Peyer's patch (tissue), 4 donors: ENCODE data around the gene AGPS. TPM values are rescaled to one million over a fixed set of nuclear protein-coding genes. Genes with fewer than 3 reads are reported as not detected.

Experiments
- DNase-seq, 3 donors: peaks; one replicate each; pipeline ENCODE4 v3.0.0-alpha.2; 2017 to 2019
- H3K27ac ChIP-seq, 4 donors: fragments of 200-600 bp; sonication (generic); one replicate each; pipeline ENCODE4 v1.5.1; 2016 to 2019
- H3K27me3 ChIP-seq, 2 donors: fragments of 200-600 bp; sonication (generic); one replicate each; pipeline ENCODE4 v1.5.1; 2019
- H3K36me3 ChIP-seq, 3 donors: fragments of 200-600 bp; sonication (generic); one replicate each; pipeline ENCODE4 v1.5.1; 2016 to 2019
- H3K4me1 ChIP-seq, 4 donors: fragments of 200-600 bp; sonication (generic); one replicate each; pipeline ENCODE4 v1.5.1; 2016 to 2019
- H3K4me3 ChIP-seq, 4 donors: fragments of 200-600 bp; sonication (generic); 1 replicate in 3 of 4; 2 replicates in 1 of 4; pipeline ENCODE4 v1.5.1; 2016 to 2019; ENCODE audit warnings: mild to moderate bottlenecking in 1 of 4
- H3K9me3 ChIP-seq, 4 donors: fragments of 200-600 bp; sonication (generic); one replicate each; pipeline ENCODE4 v1.5.1; 2016 to 2019; ENCODE audit warnings: mild to moderate bottlenecking in 1 of 4
- POLR2A ChIP-seq, 2 donors: fragments of 450-650 bp; IDR thresholded peaks; one replicate each; pipeline ENCODE4 v1.5.1; 2017; ENCODE audit warnings: antibody characterized with exemption in 2 of 2, mild to moderate bottlenecking in 2 of 2, moderate library complexity in 2 of 2
- total RNA-seq, 4 donors: library from RNA; depleted of rRNA; stranded (reverse); fragments of >200 nt; gene quantifications; one replicate each; pipeline ENCODE4 v1.1.0, GENCODE V29; 2016
- TF ChIP-seq, protein P1 (sequence below), 6 experiments: fragments of 450-650 bp in 4 of 6; fragments of 200-600 bp in 2 of 6; sonication (generic) in 1 of 6; IDR thresholded peaks; one replicate each; pipeline ENCODE4 v1.5.1; 2017 to 2019; ENCODE audit warnings: antibody characterized with exemption in 6 of 6, mild to moderate bottlenecking in 3 of 6, moderate library complexity in 1 of 6

Gene AGPS
- total RNA-seq, 4 donors from 2014 or later, result 18.2 to 26.3 (median 21.0) TPM

DNA sequence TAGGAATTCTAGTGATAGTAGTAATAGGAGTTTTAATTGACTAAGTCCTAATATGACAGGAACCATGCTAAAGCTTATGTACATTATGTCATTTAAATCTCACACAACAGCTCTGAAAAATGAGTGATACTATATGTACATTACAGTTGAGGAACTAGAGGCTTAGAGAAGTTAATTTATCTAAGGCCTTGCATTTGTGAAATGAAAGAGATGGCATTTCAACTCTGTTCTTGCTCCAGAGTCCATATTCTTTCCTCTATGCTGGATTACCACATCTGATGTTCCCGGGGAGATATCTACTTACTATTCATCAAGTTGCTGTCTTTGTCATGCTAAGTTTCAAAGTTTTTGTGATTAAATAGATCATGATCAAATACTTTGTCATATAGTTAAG is 5.7 kb downstream of the AGPS start:
- Histone ChIP-seq H3K4me1 (peaks cover 0 to 36% (median 0%) of the 10 kb centered on the region in 4 donors), H3K27me3 (no peaks in the 10 kb centered on the region), H3K27ac (peak overlapping the region in 2 of 4 donors; percentile 38 to 48), H3K9me3 (no peaks in the 10 kb centered on the region), H3K4me3 (no peak overlapping the region), H3K36me3 (no peaks in the 10 kb centered on the region)
- DNase-seq, result no peak
- no peak for TF ChIP-seq POLR2A (IDR thresholded peaks at IDR 0.05)
- TF ChIP-seq, protein P1, sequence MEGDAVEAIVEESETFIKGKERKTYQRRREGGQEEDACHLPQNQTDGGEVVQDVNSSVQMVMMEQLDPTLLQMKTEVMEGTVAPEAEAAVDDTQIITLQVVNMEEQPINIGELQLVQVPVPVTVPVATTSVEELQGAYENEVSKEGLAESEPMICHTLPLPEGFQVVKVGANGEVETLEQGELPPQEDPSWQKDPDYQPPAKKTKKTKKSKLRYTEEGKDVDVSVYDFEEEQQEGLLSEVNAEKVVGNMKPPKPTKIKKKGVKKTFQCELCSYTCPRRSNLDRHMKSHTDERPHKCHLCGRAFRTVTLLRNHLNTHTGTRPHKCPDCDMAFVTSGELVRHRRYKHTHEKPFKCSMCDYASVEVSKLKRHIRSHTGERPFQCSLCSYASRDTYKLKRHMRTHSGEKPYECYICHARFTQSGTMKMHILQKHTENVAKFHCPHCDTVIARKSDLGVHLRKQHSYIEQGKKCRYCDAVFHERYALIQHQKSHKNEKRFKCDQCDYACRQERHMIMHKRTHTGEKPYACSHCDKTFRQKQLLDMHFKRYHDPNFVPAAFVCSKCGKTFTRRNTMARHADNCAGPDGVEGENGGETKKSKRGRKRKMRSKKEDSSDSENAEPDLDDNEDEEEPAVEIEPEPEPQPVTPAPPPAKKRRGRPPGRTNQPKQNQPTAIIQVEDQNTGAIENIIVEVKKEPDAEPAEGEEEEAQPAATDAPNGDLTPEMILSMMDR (IDR thresholded peaks at IDR 0.05), result no peak

DNA sequence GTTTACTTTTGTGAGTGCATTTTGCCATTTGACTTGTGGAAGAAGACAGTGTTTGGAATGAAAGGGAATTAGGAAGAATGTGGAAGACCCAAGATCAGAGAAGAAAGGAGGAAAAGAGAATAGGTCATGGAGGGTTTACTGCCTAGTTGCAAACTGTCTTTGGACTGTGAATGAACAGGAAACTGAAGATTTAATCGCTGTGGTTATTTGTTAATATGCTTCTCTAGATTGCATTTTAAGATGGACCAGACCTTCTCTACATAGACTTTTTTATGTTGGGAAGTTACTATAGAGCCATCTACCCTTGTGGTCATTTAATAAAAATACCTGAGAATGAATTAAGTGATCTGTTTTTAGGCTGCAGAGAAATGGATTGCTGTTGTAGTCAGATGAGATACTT is 6.2 kb downstream of the AGPS start:
- no peak for DNase-seq
- peaks cover 0 to 35% (median 0%) of the 10 kb centered on the region in 4 donors for H3K4me1 ChIP-seq
- H3K36me3 ChIP-seq, result no peaks in the 10 kb centered on the region
- H3K27ac ChIP-seq, result no peak overlapping the region
- no peaks in the 10 kb centered on the region for H3K27me3 ChIP-seq
- TF ChIP-seq, protein P1 (IDR thresholded peaks at IDR 0.05), result no peak
- no peak for TF ChIP-seq POLR2A (IDR thresholded peaks at IDR 0.05)
- H3K4me3 ChIP-seq, result no peak overlapping the region
- no peaks in the 10 kb centered on the region for H3K9me3 ChIP-seq

DNA sequence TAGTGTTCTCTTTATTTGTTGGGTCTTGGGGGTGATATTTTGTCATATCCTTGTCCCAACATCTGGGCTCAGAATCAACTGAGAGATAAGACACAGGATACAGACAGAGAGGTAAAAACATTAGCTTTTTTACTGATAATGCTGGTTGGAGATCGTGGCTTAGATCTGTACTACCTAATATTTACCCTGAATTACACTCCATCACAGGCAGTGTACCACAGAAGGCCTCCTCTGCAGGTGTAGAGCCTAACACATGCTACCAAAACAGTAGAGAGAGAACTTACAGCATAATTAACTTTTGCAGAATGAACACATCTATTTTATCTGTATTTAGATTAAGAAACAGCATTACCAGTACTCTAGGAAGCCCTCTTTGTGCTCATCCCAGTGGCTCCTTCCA is 6.8 kb downstream of the AGPS start:
- H3K4me3 ChIP-seq, result no peak overlapping the region
- H3K36me3 ChIP-seq, result no peaks in the 10 kb centered on the region
- no peak for DNase-seq
- H3K9me3 ChIP-seq, result no peaks in the 10 kb centered on the region
- no peaks in the 10 kb centered on the region for H3K27me3 ChIP-seq
- H3K27ac ChIP-seq, result no peak overlapping the region
- no peak for TF ChIP-seq POLR2A (IDR thresholded peaks at IDR 0.05)
- TF ChIP-seq, protein P1 (IDR thresholded peaks at IDR 0.05), result no peak
- H3K4me1 ChIP-seq, result peaks cover 0 to 35% (median 0%) of the 10 kb centered on the region in 4 donors

DNA sequence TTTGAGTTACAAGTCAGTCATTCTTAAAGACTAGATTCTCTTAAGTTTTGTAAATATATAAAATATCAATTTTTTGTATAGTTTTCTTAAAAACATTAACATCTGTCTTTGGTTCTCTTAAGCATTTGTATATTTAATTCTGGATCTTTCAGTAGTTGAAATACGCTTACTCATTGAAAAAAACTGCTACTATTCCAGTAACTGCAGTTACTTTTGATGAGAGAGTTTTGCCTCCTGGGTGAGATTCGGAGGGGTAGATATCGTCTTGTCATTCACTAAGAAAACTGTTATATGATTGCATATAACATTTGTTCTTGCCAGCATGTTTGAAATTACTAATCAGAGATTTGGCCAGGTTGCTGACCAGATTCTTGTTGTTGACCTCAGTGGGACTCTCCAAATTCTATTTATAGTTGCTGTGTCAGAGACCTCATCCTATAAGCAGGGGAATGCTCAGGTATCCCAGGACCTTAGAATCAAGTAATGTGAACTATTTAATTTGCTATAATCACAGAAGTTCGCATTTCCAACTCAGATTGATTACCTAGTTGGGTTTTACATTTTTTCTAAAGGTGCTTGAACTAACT is 7.9 kb downstream of the AGPS start:
- Histone ChIP-seq H3K4me1 (peaks cover 0 to 25% (median 0%) of the 10 kb centered on the region in 4 donors), H3K36me3 (no peaks in the 10 kb centered on the region), H3K27me3 (no peaks in the 10 kb centered on the region), H3K27ac (no peak overlapping the region), H3K4me3 (no peak overlapping the region), H3K9me3 (no peaks in the 10 kb centered on the region)
- TF ChIP-seq, protein P1 (IDR thresholded peaks at IDR 0.05), result no peak
- no peak for TF ChIP-seq POLR2A (IDR thresholded peaks at IDR 0.05)
- no peak for DNase-seq

DNA sequence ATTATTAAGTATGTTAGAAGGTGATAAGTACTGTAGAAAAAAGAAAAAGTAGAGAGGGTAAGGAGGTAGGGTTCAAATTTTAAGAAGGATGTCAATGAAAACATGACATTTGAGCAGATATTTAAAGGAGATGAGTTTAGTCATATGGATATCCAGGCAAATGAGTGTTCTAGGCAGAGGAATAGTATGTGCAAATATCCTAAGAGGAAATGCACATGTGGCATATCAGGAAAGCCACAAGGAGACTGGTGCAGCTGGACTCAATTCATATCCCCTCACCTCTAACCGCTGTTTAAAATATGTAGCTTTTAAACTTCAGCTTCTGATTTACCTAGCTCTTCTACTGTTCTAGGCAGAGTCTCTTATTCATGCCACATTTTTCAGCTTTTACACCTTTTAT is 9.5 kb downstream of the AGPS start:
- TF ChIP-seq POLR2A (IDR thresholded peaks at IDR 0.05), result no peak
- TF ChIP-seq, protein P1 (IDR thresholded peaks at IDR 0.05), result no peak
- DNase-seq, result no peak
- Histone ChIP-seq H3K9me3 (no peaks in the 10 kb centered on the region), H3K36me3 (no peaks in the 10 kb centered on the region), H3K27me3 (no peaks in the 10 kb centered on the region), H3K4me1 (peaks cover 0 to 17% (median 0%) of the 10 kb centered on the region in 4 donors), H3K27ac (no peak overlapping the region), H3K4me3 (no peak overlapping the region)

DNA sequence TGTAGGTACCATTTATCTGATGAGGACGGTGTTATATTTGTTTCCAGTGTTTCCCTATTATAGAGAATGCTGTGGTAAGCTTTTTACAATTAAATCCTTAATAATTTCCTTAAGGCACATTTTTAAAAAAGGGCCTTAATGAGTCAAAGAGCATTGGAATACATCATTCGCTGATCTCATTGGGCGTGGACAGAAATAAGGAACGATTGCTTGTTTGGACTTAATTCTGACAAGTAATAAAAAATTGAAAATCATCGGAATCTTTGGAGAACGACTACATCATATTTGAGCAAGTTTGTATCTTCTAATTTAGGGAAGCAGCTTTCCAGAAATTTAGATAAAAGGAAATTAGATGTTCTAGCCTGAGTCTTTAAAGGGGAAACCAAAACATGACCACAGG is 11.3 kb downstream of the AGPS start:
- TF ChIP-seq, protein P1 (IDR thresholded peaks at IDR 0.05), result no peak
- no peak for TF ChIP-seq POLR2A (IDR thresholded peaks at IDR 0.05)
- Histone ChIP-seq H3K27ac (no peak overlapping the region), H3K27me3 (no peaks in the 10 kb centered on the region), H3K9me3 (no peaks in the 10 kb centered on the region), H3K4me3 (no peak overlapping the region), H3K4me1 (peaks cover 0 to 13% (median 0%) of the 10 kb centered on the region in 4 donors), H3K36me3 (no peaks in the 10 kb centered on the region)
- DNase-seq, result no peak
